Measurements from ENCODE around the gene ESPN. TPM values are rescaled to one million over a fixed set of nuclear protein-coding genes. Genes with fewer than 3 reads are reported as not detected.

Gene ESPN, protein sequence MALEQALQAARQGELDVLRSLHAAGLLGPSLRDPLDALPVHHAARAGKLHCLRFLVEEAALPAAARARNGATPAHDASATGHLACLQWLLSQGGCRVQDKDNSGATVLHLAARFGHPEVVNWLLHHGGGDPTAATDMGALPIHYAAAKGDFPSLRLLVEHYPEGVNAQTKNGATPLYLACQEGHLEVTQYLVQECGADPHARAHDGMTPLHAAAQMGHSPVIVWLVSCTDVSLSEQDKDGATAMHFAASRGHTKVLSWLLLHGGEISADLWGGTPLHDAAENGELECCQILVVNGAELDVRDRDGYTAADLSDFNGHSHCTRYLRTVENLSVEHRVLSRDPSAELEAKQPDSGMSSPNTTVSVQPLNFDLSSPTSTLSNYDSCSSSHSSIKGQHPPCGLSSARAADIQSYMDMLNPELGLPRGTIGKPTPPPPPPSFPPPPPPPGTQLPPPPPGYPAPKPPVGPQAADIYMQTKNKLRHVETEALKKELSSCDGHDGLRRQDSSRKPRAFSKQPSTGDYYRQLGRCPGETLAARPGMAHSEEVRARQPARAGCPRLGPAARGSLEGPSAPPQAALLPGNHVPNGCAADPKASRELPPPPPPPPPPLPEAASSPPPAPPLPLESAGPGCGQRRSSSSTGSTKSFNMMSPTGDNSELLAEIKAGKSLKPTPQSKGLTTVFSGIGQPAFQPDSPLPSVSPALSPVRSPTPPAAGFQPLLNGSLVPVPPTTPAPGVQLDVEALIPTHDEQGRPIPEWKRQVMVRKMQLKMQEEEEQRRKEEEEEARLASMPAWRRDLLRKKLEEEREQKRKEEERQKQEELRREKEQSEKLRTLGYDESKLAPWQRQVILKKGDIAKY
- 0.34 to 1.2 TPM (median 0.77 TPM) in 5 replicates for total RNA-seq (2022; extraction: Qiagen RNA extraction)

GRCh38 chr1:6424619-6425593 is at the start of gene ESPN:
Gene ESPN, plus strand, starts transcription at chr1:6424776. Its CDS starts 180 bp downstream, at chr1:6424956.

GRCh38 chr1:6393400-6394187 is 31.0 kb upstream of the ESPN start, which contains the start of gene ACOT7:
Gene ACOT7, minus strand, starts transcription at chr1:6393767. Its CDS starts 368 bp downstream, at chr1:6393399.

GRCh38 chr1:6419804-6420453 is 4.6 kb upstream of the ESPN start, which contains the start of gene HES2:
Gene HES2, minus strand, starts transcription at chr1:6419919. Its CDS starts 99 bp downstream, at chr1:6419820.

GRCh38 chr1:6466023-6466422 is 41.4 kb downstream of the ESPN start, which contains the start of gene TNFRSF25:
Gene TNFRSF25, minus strand, starts transcription at chr1:6466173. Its CDS starts 66 bp downstream, at chr1:6466107.

GRCh38 chr1:6491480-6491962 is 66.9 kb downstream of the ESPN start, which contains the start of gene PLEKHG5:
Gene PLEKHG5, minus strand, starts transcription at chr1:6491667. Its CDS starts 14,096 bp downstream, at chr1:6477571.

Other genes starting within 250 kb of the ESPN start
- 1.5 to 2.9 TPM (median 2.6 TPM) in 5 replicates for gene CHD5, start 244.5 kb upstream of the ESPN start, total RNA-seq (2022; extraction: Qiagen RNA extraction)
- 375 to 474 TPM (median 408 TPM) in 5 replicates for gene RPL22, start 225.2 kb upstream of the ESPN start, total RNA-seq (2022; extraction: Qiagen RNA extraction)
- 7.8 to 15.3 TPM (median 10.9 TPM) in 5 replicates for gene RNF207, start 218.7 kb upstream of the ESPN start, total RNA-seq (2022; extraction: Qiagen RNA extraction)
- gene ICMT, start 188.8 kb upstream of the ESPN start, total RNA-seq (2022; extraction: Qiagen RNA extraction) = 46.8 to 62.1 TPM (median 60.7 TPM) in 5 replicates
- gene HES3, start 180.6 kb upstream of the ESPN start, total RNA-seq (2022; extraction: Qiagen RNA extraction) = not detected in 5 replicates
- gene GPR153, start 163.7 kb upstream of the ESPN start, total RNA-seq (2022; extraction: Qiagen RNA extraction) = 4.0 to 6.7 TPM (median 6.0 TPM) in 5 replicates
- gene ACOT7, start 31.0 kb upstream of the ESPN start, total RNA-seq (2022; extraction: Qiagen RNA extraction) = 73.4 to 116 TPM (median 104 TPM) in 5 replicates
- 3.2 to 5.9 TPM (median 5.1 TPM) in 5 replicates for gene HES2, start 4.9 kb upstream of the ESPN start, total RNA-seq (2022; extraction: Qiagen RNA extraction)
- gene TNFRSF25, start 41.4 kb downstream of the ESPN start, total RNA-seq (2022; extraction: Qiagen RNA extraction) = 1.6 to 4.5 TPM (median 3.2 TPM) in 5 replicates
- gene PLEKHG5, start 66.9 kb downstream of the ESPN start, total RNA-seq (2022; extraction: Qiagen RNA extraction) = 2.2 to 4.7 TPM (median 3.6 TPM) in 5 replicates
- gene NOL9, start 129.7 kb downstream of the ESPN start, total RNA-seq (2022; extraction: Qiagen RNA extraction) = 3.7 to 5.9 TPM (median 5.6 TPM) in 5 replicates
- gene TAS1R1, start 130.5 kb downstream of the ESPN start, total RNA-seq (2022; extraction: Qiagen RNA extraction) = not detected in 5 replicates
- 11.4 to 17.4 TPM (median 15.6 TPM) in 5 replicates for gene ZBTB48, start 155.2 kb downstream of the ESPN start, total RNA-seq (2022; extraction: Qiagen RNA extraction)
- 13.4 to 19.4 TPM (median 18.0 TPM) in 5 replicates for gene KLHL21, start 178.1 kb downstream of the ESPN start, total RNA-seq (2022; extraction: Qiagen RNA extraction)
- 7.1 to 9.3 TPM (median 8.7 TPM) in 5 replicates for gene PHF13, start 189.0 kb downstream of the ESPN start, total RNA-seq (2022; extraction: Qiagen RNA extraction)
- 12.8 to 16.8 TPM (median 16.0 TPM) in 5 replicates for gene THAP3, start 200.1 kb downstream of the ESPN start, total RNA-seq (2022; extraction: Qiagen RNA extraction)